ENCODE data around the gene CSMD2.

Gene CSMD2

DNA sequence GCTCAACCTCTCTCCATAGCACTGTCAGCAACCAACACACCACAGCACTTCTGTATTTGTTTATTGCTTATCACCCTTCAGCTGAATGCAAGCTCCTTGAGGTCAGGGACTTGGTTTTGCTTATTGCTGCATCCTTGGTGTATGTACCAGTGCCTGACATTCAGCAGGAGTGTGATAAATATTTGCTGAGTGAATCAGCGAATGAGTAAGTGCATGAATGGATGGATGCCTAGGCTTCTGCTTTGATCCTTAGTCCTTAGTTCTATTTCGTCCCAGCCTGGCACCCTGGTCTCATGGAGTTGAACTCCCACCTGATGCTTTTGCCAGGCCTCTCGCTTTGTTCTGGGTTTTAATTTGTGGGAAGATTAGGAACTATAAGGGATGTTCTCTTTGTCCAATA, 604.4 kb downstream of the CSMD2 start:
- no CpG with 5 or more reads among the region's 3 CpGs for WGBS (ENCODE audit: insufficient coverage, insufficient read length)
- Histone ChIP-seq H3K9me3 (ENCODE audit: control insufficient read depth, insufficient read depth, low read length) (no peaks in the 10 kb centered on the region), H3K27me3 (ENCODE audit: control insufficient read depth, insufficient read depth, low read length) (no peaks in the 10 kb centered on the region), H3K27ac (ENCODE audit: low read length) (no peak overlapping the region), H3K4me3 (ENCODE audit: low read length) (no peak overlapping the region), H3K36me3 (ENCODE audit: control insufficient read depth, insufficient read depth, low read length) (no peaks in the 10 kb centered on the region; the same call in 1 of the 2 replicates), H3K4me1 (ENCODE audit: control insufficient read depth, insufficient read depth, low read length) (no peaks in the 10 kb centered on the region)
- no peak for DNase-seq (ENCODE audit: low read depth, low spot score)

DNA sequence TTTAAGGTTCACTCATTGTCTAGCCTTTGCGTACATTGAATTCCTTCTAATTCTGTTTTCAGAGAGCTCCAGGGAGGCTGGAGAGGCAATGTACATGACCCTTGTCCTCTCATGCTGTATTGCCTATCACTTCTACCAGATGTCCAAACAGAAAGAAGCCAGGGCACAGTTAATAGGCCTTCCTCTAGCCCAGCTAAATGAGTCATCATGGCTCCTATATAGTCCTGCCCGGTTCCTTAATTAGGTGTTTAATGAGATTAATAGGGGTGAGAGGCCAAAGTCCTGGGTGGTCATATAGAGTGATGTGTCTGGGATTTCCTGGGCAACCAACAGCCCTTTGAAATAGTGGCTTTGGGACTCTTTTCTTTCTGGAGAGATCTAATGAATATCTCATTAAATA, 616.3 kb downstream of the CSMD2 start:
- no CpG with 5 or more reads among the region's 2 CpGs for WGBS (ENCODE audit: insufficient coverage, insufficient read length)
- no peak for DNase-seq (ENCODE audit: low read depth, low spot score)
- no peaks in the 10 kb centered on the region for H3K27me3 ChIP-seq (ENCODE audit: control insufficient read depth, insufficient read depth, low read length)
- peaks cover 6% of the 10 kb centered on the region; the same call in 1 of the 2 replicates for H3K36me3 ChIP-seq (ENCODE audit: control insufficient read depth, insufficient read depth, low read length)
- H3K27ac ChIP-seq (ENCODE audit: low read length) = no peak overlapping the region
- H3K4me1 ChIP-seq (ENCODE audit: control insufficient read depth, insufficient read depth, low read length) = no peaks in the 10 kb centered on the region
- peaks cover 6% of the 10 kb centered on the region for H3K9me3 ChIP-seq (ENCODE audit: control insufficient read depth, insufficient read depth, low read length)
- no peak overlapping the region for H3K4me3 ChIP-seq (ENCODE audit: low read length)

DNA sequence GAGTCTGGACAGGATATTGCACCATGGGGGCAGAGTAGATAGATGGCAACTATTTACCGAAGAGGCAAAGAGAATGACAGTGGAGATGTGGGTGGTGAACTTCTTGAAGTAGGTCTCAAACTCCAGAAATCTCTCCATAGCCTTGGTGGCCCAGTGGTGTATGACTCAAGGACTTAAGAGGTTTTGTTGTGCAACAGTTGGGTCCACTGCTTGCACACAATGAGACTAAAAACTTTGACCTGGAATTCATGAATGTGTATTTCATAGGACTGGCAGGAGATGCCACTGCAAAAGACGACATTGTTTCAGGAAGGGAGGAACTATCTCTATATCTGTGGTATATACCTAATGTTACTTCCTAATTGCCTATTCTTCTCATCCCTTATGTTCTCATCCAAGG, 616.7 kb downstream of the CSMD2 start:
- H3K9me3 ChIP-seq (ENCODE audit: control insufficient read depth, insufficient read depth, low read length) = peaks cover 6% of the 10 kb centered on the region
- H3K36me3 ChIP-seq (ENCODE audit: control insufficient read depth, insufficient read depth, low read length) = peaks cover 6% of the 10 kb centered on the region; the same call in 1 of the 2 replicates
- no peaks in the 10 kb centered on the region for H3K27me3 ChIP-seq (ENCODE audit: control insufficient read depth, insufficient read depth, low read length)
- no peak overlapping the region for H3K4me3 ChIP-seq (ENCODE audit: low read length)
- H3K4me1 ChIP-seq (ENCODE audit: control insufficient read depth, insufficient read depth, low read length) = no peaks in the 10 kb centered on the region
- no CpG with 5 or more reads among the region's 2 CpGs for WGBS (ENCODE audit: insufficient coverage, insufficient read length)
- no peak overlapping the region for H3K27ac ChIP-seq (ENCODE audit: low read length)
- no peak for DNase-seq (ENCODE audit: low read depth, low spot score)

DNA sequence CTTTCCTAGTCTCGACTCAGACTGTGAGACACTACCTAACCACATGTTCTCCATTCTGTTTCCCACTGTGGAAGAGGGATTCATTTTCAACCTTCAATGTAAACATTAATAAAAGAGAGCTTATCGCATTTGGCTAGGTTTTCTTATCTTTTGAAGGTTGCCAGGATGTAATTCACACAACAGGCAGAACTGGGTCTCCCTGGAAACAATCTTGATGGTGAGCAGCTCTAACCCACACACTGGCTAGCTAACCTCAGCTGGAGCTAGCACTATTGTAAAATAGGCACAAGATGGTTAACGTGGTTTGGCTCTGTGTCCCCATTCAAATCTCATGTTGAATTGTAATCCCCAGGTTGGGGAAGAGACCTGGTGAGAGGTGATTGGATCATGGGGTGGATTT, 617.5 kb downstream of the CSMD2 start:
- peaks cover 6% of the 10 kb centered on the region for H3K9me3 ChIP-seq (ENCODE audit: control insufficient read depth, insufficient read depth, low read length)
- H3K36me3 ChIP-seq (ENCODE audit: control insufficient read depth, insufficient read depth, low read length) = peaks cover 6% of the 10 kb centered on the region; the same call in 1 of the 2 replicates
- WGBS (ENCODE audit: insufficient coverage, insufficient read length) = no CpG with 5 or more reads among the region's 3 CpGs
- no peak for DNase-seq (ENCODE audit: low read depth, low spot score)
- H3K27me3 ChIP-seq (ENCODE audit: control insufficient read depth, insufficient read depth, low read length) = no peaks in the 10 kb centered on the region
- no peak overlapping the region for H3K27ac ChIP-seq (ENCODE audit: low read length)
- H3K4me3 ChIP-seq (ENCODE audit: low read length) = no peak overlapping the region
- no peaks in the 10 kb centered on the region for H3K4me1 ChIP-seq (ENCODE audit: control insufficient read depth, insufficient read depth, low read length)

DNA sequence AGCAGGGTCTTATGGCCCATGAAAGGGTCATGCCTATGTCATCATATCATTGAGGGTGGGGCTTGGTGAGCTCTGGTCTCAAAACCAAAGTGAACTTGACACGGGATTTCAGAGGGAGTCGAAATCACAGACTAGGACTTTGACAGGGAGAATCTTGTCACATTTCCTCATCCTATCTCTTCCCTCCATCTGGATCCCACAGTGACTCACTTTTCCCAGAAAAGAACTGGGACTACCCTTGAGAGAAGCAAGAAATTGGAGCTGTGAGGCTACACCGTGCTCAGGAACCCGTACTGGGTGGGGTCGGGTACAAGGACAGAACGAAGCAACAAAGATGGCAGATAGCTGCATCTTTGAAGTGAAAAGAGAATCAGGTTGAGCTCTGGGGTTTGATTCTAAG, 623.1 kb downstream of the CSMD2 start:
- H3K36me3 ChIP-seq (ENCODE audit: control insufficient read depth, insufficient read depth, low read length) = no peaks in the 10 kb centered on the region
- no peaks in the 10 kb centered on the region for H3K27me3 ChIP-seq (ENCODE audit: control insufficient read depth, insufficient read depth, low read length)
- no CpG with 5 or more reads among the region's 6 CpGs for WGBS (ENCODE audit: insufficient coverage, insufficient read length)

DNA sequence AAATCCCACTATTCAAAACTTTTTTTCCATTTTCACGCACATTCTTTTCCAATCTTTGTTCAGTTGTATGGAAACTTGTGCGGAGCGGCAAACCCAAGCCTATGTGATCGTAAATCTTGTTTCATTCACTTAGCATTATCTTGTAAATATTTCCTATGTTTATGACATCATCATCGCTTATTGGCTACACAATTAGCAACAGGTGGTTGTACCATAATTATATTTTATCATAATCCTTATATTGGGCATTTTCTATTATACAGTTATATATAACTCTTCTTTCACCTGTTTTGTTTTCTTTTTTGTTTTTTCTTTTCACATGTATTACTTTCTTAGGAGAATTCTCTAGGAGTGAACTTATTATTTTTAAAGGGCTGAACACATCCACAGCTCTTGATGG, 627.1 kb downstream of the CSMD2 start:
- peaks cover 2% of the 10 kb centered on the region; the same call in 1 of the 2 replicates for H3K36me3 ChIP-seq (ENCODE audit: control insufficient read depth, insufficient read depth, low read length)
- no peak for DNase-seq (ENCODE audit: low read depth, low spot score)
- no peaks in the 10 kb centered on the region; the same call in 1 of the 2 replicates for H3K4me1 ChIP-seq (ENCODE audit: control insufficient read depth, insufficient read depth, low read length)
- no peak overlapping the region for H3K4me3 ChIP-seq (ENCODE audit: low read length)
- H3K27ac ChIP-seq (ENCODE audit: low read length) = no peak overlapping the region
- H3K27me3 ChIP-seq (ENCODE audit: control insufficient read depth, insufficient read depth, low read length) = no peaks in the 10 kb centered on the region
- no CpG with 5 or more reads among the region's 5 CpGs for WGBS (ENCODE audit: insufficient coverage, insufficient read length)
- peaks cover 1% of the 10 kb centered on the region; the same call in 1 of the 2 replicates for H3K9me3 ChIP-seq (ENCODE audit: control insufficient read depth, insufficient read depth, low read length)

More for the DNA sequence above, 623.1 kb downstream of the CSMD2 start:
- Histone ChIP-seq H3K4me1 (ENCODE audit: control insufficient read depth, insufficient read depth, low read length) (no peaks in the 10 kb centered on the region), H3K9me3 (ENCODE audit: control insufficient read depth, insufficient read depth, low read length) (no peaks in the 10 kb centered on the region), H3K4me3 (ENCODE audit: low read length) (no peak overlapping the region), H3K27ac (ENCODE audit: low read length) (no peak overlapping the region)
- no peak for DNase-seq (ENCODE audit: low read depth, low spot score)

DNA sequence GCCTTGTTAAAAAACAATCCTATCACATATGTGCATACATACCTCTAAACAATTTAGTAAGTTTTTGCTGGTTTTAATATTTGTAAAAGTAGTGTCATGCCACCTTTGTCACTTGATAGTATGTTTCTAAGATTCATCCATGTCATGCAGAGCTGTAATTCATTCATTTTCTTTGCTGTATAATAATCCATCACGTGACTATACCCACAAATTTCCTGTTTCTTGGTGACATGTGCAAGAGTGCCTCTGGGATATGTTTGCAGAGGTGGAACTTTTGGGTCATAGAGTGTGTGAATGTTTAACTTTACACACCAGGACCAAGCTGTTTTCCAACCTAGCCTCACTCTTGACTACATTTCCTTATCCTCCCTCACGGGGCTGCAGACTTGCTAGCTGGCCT, 629.7 kb downstream of the CSMD2 start:
- no peak overlapping the region for H3K27ac ChIP-seq (ENCODE audit: low read length)
- H3K9me3 ChIP-seq (ENCODE audit: control insufficient read depth, insufficient read depth, low read length) = peaks cover 1% of the 10 kb centered on the region; the same call in 1 of the 2 replicates
- WGBS (ENCODE audit: insufficient coverage, insufficient read length) = no CpG with 5 or more reads among the region's 2 CpGs
- H3K4me1 ChIP-seq (ENCODE audit: control insufficient read depth, insufficient read depth, low read length) = no peaks in the 10 kb centered on the region; the same call in 1 of the 2 replicates
- H3K4me3 ChIP-seq (ENCODE audit: low read length) = no peak overlapping the region
- peaks cover 2% of the 10 kb centered on the region; the same call in 1 of the 2 replicates for H3K36me3 ChIP-seq (ENCODE audit: control insufficient read depth, insufficient read depth, low read length)
- DNase-seq (ENCODE audit: low read depth, low spot score) = no peak
- H3K27me3 ChIP-seq (ENCODE audit: control insufficient read depth, insufficient read depth, low read length) = no peaks in the 10 kb centered on the region

DNA sequence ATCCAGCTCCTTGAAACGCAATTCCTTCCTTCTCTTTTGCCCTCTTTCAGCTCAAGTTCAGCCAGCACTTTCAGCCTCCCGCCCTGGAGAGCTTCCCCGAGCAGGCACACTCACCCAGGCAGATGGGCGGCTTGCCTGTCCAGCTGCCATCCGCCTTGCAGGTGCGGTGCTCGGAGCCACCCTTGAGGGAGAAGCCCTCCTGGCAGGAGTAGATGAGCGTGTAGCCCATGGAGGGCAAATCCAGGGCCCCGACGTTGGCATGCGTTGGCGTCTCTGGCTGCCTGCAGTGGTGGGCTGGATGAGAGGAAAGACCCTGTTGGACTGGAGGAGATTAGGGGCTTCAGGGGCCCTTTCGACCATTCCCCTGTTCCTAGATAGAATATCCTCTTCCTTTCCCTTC, 632.1 kb downstream of the CSMD2 start:
- Histone ChIP-seq H3K9me3 (ENCODE audit: control insufficient read depth, insufficient read depth, low read length) (peaks cover 1% of the 10 kb centered on the region; the same call in 1 of the 2 replicates), H3K4me1 (ENCODE audit: control insufficient read depth, insufficient read depth, low read length) (no peaks in the 10 kb centered on the region; the same call in 1 of the 2 replicates), H3K4me3 (ENCODE audit: low read length) (no peak overlapping the region), H3K27ac (ENCODE audit: low read length) (no peak overlapping the region), H3K36me3 (ENCODE audit: control insufficient read depth, insufficient read depth, low read length) (peaks cover 2% of the 10 kb centered on the region; the same call in 1 of the 2 replicates), H3K27me3 (ENCODE audit: control insufficient read depth, insufficient read depth, low read length) (no peaks in the 10 kb centered on the region)
- no CpG with 5 or more reads among the region's 13 CpGs for WGBS (ENCODE audit: insufficient coverage, insufficient read length)
- DNase-seq (ENCODE audit: low read depth, low spot score) = no peak

DNA sequence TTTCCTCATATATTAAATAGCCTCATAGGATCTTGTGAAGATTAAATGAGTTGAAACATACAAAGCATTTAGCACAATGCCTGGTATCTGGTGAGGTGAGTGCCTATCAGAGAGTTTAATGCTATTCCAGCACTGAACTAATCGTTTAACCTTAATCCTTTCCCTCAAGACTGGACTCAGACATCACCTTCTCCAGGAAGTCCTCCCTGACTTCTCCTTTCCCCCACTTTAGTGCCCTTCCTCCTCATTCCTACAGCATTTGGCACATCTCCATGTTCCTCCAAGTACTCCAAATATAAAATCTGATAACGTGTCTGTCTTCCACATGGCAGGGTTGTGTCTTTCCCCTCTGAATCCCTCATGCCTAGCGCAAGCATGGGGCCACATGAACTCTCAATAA, 632.8 kb downstream of the CSMD2 start:
- Histone ChIP-seq H3K27ac (ENCODE audit: low read length) (no peak overlapping the region), H3K36me3 (ENCODE audit: control insufficient read depth, insufficient read depth, low read length) (peaks cover 2% of the 10 kb centered on the region; the same call in 1 of the 2 replicates), H3K9me3 (ENCODE audit: control insufficient read depth, insufficient read depth, low read length) (peaks cover 1% of the 10 kb centered on the region; the same call in 1 of the 2 replicates), H3K4me3 (ENCODE audit: low read length) (no peak overlapping the region), H3K4me1 (ENCODE audit: control insufficient read depth, insufficient read depth, low read length) (no peaks in the 10 kb centered on the region; the same call in 1 of the 2 replicates), H3K27me3 (ENCODE audit: control insufficient read depth, insufficient read depth, low read length) (no peaks in the 10 kb centered on the region)
- WGBS (ENCODE audit: insufficient coverage, insufficient read length) = no CpG with 5 or more reads among the region's 3 CpGs
- DNase-seq (ENCODE audit: low read depth, low spot score) = no peak

DNA sequence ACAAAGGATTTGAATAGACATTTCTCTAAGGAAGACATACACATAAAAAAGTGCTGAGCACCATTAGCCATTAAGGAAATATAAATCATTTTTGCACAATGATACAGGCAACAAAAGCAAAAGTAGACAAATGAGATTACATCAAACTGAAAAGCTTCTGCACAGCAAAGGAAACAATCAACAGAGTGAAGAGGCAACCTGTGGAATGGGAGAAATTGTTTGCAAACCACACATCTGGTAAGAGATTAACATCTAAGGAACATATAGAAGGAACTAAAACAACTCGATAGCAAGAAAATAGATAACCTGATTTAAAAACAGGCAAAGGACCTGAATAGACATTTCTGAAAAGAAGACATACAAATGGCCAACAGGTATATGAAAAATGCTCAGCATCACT, 635.1 kb downstream of the CSMD2 start:
- H3K4me1 ChIP-seq (ENCODE audit: control insufficient read depth, insufficient read depth, low read length) = no peaks in the 10 kb centered on the region; the same call in 1 of the 2 replicates
- H3K27me3 ChIP-seq (ENCODE audit: control insufficient read depth, insufficient read depth, low read length) = no peaks in the 10 kb centered on the region
- no peak overlapping the region for H3K27ac ChIP-seq (ENCODE audit: low read length)
- H3K4me3 ChIP-seq (ENCODE audit: low read length) = no peak overlapping the region
- DNase-seq (ENCODE audit: low read depth, low spot score) = no peak
- H3K9me3 ChIP-seq (ENCODE audit: control insufficient read depth, insufficient read depth, low read length) = peaks cover 1% of the 10 kb centered on the region; the same call in 1 of the 2 replicates
- peaks cover 2% of the 10 kb centered on the region; the same call in 1 of the 2 replicates for H3K36me3 ChIP-seq (ENCODE audit: control insufficient read depth, insufficient read depth, low read length)
- no CpG with 5 or more reads among the region's 1 CpG for WGBS (ENCODE audit: insufficient coverage, insufficient read length)

DNA sequence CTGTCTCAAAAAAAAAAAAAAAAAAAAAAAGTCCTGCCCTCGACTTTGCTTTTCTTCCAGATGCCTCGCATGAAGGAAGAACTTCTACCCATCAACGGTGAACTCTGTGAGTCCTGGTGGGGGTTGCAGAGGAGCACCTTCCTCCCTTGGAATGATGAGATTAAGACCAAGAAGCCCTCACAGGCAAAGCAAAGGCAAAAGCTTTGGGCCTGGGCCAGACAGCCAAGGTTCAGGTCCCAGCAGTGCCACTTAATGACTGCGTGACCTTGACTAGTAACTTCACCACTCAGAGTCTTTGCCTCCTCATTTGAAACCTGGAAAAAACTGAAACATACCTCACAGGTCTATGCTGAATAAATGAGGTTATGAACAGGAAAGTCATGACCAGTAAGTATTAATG, 637.1 kb downstream of the CSMD2 start:
- Histone ChIP-seq H3K9me3 (ENCODE audit: control insufficient read depth, insufficient read depth, low read length) (no peaks in the 10 kb centered on the region), H3K27me3 (ENCODE audit: control insufficient read depth, insufficient read depth, low read length) (no peaks in the 10 kb centered on the region), H3K4me3 (ENCODE audit: low read length) (no peak overlapping the region), H3K27ac (ENCODE audit: low read length) (no peak overlapping the region), H3K4me1 (ENCODE audit: control insufficient read depth, insufficient read depth, low read length) (no peaks in the 10 kb centered on the region; the same call in 1 of the 2 replicates), H3K36me3 (ENCODE audit: control insufficient read depth, insufficient read depth, low read length) (peaks cover 1% of the 10 kb centered on the region; the same call in 1 of the 2 replicates)
- no peak for DNase-seq (ENCODE audit: low read depth, low spot score)
- no CpG with 5 or more reads among the region's 4 CpGs for WGBS (ENCODE audit: insufficient coverage, insufficient read length)

Data from iPS DF 6.9 (cell line).